HepG2 (cell line): ENCODE measurements around the gene PLXNA3. TPM values are rescaled to one million over a fixed set of nuclear protein-coding genes. Genes with fewer than 3 reads are reported as not detected.

Experiments used
- CBFB ChIP-seq: sonication (generic); formaldehyde crosslinking; IDR thresholded peaks from 2 replicates; pipeline ENCODE4 v1.4.0; 2020; ENCODE audit warnings: missing genetic modification reagents
- HNRNPL ChIP-seq: fragments of 200-400 bp; formaldehyde crosslinking; IDR thresholded peaks from 2 replicates; pipeline ENCODE4 v1.6.1; 2017; ENCODE audit warnings: mild to moderate bottlenecking, low read depth, low read length
- HOXD1 ChIP-seq: sonication (generic); formaldehyde crosslinking; IDR thresholded peaks from 2 replicates; pipeline ENCODE4 v1.5.0; 2020; ENCODE audit warnings: missing genetic modification reagents
- LCORL ChIP-seq, 2 experiments: fragments of 450-650 bp in 1 of 2; sonication (generic) in 1 of 2; formaldehyde crosslinking in 1 of 2; IDR thresholded peaks; 2 replicates each; pipeline versions ENCODE4 v1.5.0 to v1.6.1; 2017 to 2020; ENCODE audit warnings: antibody characterized with exemption in 1 of 2, missing genetic modification reagents in 1 of 2
- MAFK ChIP-seq, 2 experiments: IDR thresholded peaks in 1 of 2; conservative IDR thresholded peaks in 1 of 2; 2 replicates each; pipeline ENCODE4 v1.6.1; 2011; ENCODE audit warnings: improper control_type of control experiment in 2 of 2, low read length in 2 of 2
- NBN ChIP-seq: fragments of 450-650 bp; conservative IDR thresholded peaks from 2 replicates; pipeline ENCODE4 v1.6.1; 2017
- SAP130 ChIP-seq: IDR thresholded peaks from 2 replicates; pipeline ENCODE4 v1.6.1; 2016; ENCODE audit warnings: low read depth
- SIN3B ChIP-seq: fragments of 150-350 bp; IDR thresholded peaks from 2 replicates; pipeline ENCODE4 v1.6.1; 2014; ENCODE audit warnings: low read length
- SP140L ChIP-seq: sonication (generic); formaldehyde crosslinking; IDR thresholded peaks from 2 replicates; pipeline ENCODE4 v1.4.0; 2020; ENCODE audit warnings: missing genetic modification reagents, borderline replicate concordance
- SP5 ChIP-seq: IDR thresholded peaks from 2 replicates; pipeline ENCODE4 v1.6.1; 2016; ENCODE audit warnings: low read depth, borderline replicate concordance
- TBP ChIP-seq: sonication (generic); formaldehyde crosslinking; IDR thresholded peaks from 2 replicates; pipeline ENCODE4 v1.5.0; 2020; ENCODE audit warnings: missing genetic modification reagents
- TEAD3 ChIP-seq: optimal IDR thresholded peaks from 2 replicates; pipeline ENCODE3; 2016; ENCODE audit warnings: borderline replicate concordance
- ZBTB21 ChIP-seq: sonication (generic); formaldehyde crosslinking; IDR thresholded peaks from 2 replicates; pipeline ENCODE4 v1.4.0; 2020; ENCODE audit warnings: missing genetic modification reagents
- ZBTB7A ChIP-seq: sonication (generic); formaldehyde crosslinking; IDR thresholded peaks from 2 replicates; pipeline ENCODE4 v1.8.0; 2022; ENCODE audit warnings: mild to moderate bottlenecking, missing genetic modification reagents
- ZC3H13 ChIP-seq: sonication (generic); formaldehyde crosslinking; IDR thresholded peaks from 2 replicates; pipeline ENCODE4 v1.8.1; 2023; ENCODE audit warnings: mild to moderate bottlenecking, missing genetic modification reagents, moderate library complexity
- ZEB1 ChIP-seq: IDR thresholded peaks from 2 replicates; pipeline ENCODE4 v1.6.1; 2012; ENCODE audit warnings: mild to moderate bottlenecking, low read depth, inconsistent platforms; ENCODE audit not compliant: insufficient replicate concordance
- ZFP36L1 ChIP-seq: sonication (generic); formaldehyde crosslinking; IDR thresholded peaks from 2 replicates; pipeline ENCODE4 v1.8.0; 2022; ENCODE audit warnings: mild to moderate bottlenecking, missing genetic modification reagents, moderate library complexity
- ZNF367 ChIP-seq: sonication (generic); formaldehyde crosslinking; IDR thresholded peaks from 2 replicates; pipeline ENCODE4 v1.4.0; 2020; ENCODE audit warnings: missing genetic modification reagents, borderline replicate concordance
- ZNF468 ChIP-seq: sonication (generic); formaldehyde crosslinking; IDR thresholded peaks from 2 replicates; pipeline ENCODE4 v1.8.0; 2022; ENCODE audit warnings: mild to moderate bottlenecking, moderate library complexity, missing genetic modification reagents
- ZNF501 ChIP-seq: sonication (generic); formaldehyde crosslinking; IDR thresholded peaks from 2 replicates; pipeline ENCODE4 v1.5.1; 2020; ENCODE audit warnings: mild to moderate bottlenecking, moderate library complexity, missing genetic modification reagents
- ZNF570 ChIP-seq: sonication (generic); formaldehyde crosslinking; IDR thresholded peaks from 2 replicates; pipeline ENCODE4 v1.4.0; 2020; ENCODE audit warnings: mild to moderate bottlenecking, missing genetic modification reagents, borderline replicate concordance
- ZNF724P ChIP-seq: sonication (generic); formaldehyde crosslinking; IDR thresholded peaks from 2 replicates; pipeline ENCODE4 v1.8.0; 2022; ENCODE audit warnings: missing genetic modification reagents, borderline replicate concordance
- polyA plus RNA-seq, 8 experiments: library from polyadenylated mRNA; depleted of rRNA in 3 of 8; stranded (reverse) in 7 of 8; unstranded in 1 of 8; fragments of >200 nt; fragmentation: Illumina TruSeq in 4 of 8; extraction: Trizol in 4 of 8; gene quantifications; 2 replicates each; pipeline versions ENCODE4 v1.2.1 to v1.2.3, GENCODE V29; 2011 to 2016; ENCODE audit warnings: low read depth in 4 of 8, missing spikeins in 1 of 8, mixed read lengths in 1 of 8; ENCODE audit not compliant: insufficient read depth in 1 of 8
- total RNA-seq, 5 experiments: library from RNA; depleted of rRNA; stranded (reverse); fragments of >200 nt; fragmentation: Illumina TruSeq; extraction: Trizol; gene quantifications; 2 replicates each; pipeline ENCODE4 v1.2.3, GENCODE V29; 2016; ENCODE audit warnings: low read depth in 1 of 5
- TF ChIP-seq, protein P1 (sequence below): sonication (generic); formaldehyde crosslinking; IDR thresholded peaks from 2 replicates; pipeline ENCODE4 v1.4.0; 2020; ENCODE audit warnings: missing genetic modification reagents
- TF ChIP-seq, protein P2 (sequence below): sonication (generic); formaldehyde crosslinking; IDR thresholded peaks from 2 replicates; pipeline ENCODE4 v1.9.0; 2022; ENCODE audit warnings: low read depth, missing genetic modification reagents

PLXNA3 gene
- total and polyA plus RNA-seq, 2 of the 13 experiments (the other 11 are each of a cell fraction or from before 2014, with no cell fraction given) = 5.8 to 20.6 TPM

DNA sequence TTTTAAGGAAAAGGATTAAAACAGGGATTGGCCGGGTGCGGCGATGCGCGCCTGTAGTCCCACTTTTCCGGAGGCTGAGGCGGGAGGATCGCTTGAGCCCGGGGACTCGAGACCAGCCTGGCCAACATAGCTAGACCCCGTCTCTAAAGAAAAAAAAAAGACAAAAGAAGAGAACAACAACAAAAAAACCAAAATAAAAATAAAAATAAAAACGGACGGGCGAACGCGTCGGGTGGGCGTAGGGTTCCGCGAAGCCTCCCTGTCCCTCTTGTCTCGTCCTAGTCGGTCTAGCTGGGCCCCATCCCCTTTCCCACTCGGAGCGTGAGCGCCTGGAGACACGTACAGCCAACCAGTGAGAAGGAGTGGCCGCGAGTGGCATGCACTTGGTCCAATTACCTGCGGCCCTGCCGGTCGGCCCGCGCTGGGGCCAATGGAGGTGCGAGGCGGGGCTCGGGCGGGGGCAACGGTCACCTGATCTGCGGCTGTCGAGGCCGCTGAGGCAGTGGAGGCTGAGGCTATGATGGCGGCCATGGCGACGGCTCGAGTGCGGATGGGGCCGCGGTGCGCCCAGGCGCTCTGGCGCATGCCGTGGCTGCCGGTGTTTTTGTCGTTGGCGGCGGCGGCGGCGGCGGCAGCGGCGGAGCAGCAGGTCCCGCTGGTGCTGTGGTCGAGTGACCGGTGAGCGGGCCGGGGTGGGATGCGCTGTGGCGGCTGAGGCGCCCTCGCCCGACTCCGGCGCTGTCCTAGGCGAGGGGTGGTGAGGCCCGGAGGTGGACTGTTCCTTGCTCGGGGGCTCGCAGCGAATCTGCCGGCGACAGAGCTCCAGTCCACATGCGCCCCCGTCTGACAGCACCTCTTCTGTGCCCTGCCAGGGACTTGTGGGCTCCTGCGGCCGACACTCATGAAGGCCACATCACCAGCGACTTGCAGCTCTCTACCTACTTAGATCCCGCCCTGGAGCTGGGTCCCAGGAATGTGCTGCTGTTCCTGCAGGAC is 29.6 kb upstream of the PLXNA3 start, which contains the start of gene ATP6AP1 (continued):
- TF ChIP-seq, protein P1, sequence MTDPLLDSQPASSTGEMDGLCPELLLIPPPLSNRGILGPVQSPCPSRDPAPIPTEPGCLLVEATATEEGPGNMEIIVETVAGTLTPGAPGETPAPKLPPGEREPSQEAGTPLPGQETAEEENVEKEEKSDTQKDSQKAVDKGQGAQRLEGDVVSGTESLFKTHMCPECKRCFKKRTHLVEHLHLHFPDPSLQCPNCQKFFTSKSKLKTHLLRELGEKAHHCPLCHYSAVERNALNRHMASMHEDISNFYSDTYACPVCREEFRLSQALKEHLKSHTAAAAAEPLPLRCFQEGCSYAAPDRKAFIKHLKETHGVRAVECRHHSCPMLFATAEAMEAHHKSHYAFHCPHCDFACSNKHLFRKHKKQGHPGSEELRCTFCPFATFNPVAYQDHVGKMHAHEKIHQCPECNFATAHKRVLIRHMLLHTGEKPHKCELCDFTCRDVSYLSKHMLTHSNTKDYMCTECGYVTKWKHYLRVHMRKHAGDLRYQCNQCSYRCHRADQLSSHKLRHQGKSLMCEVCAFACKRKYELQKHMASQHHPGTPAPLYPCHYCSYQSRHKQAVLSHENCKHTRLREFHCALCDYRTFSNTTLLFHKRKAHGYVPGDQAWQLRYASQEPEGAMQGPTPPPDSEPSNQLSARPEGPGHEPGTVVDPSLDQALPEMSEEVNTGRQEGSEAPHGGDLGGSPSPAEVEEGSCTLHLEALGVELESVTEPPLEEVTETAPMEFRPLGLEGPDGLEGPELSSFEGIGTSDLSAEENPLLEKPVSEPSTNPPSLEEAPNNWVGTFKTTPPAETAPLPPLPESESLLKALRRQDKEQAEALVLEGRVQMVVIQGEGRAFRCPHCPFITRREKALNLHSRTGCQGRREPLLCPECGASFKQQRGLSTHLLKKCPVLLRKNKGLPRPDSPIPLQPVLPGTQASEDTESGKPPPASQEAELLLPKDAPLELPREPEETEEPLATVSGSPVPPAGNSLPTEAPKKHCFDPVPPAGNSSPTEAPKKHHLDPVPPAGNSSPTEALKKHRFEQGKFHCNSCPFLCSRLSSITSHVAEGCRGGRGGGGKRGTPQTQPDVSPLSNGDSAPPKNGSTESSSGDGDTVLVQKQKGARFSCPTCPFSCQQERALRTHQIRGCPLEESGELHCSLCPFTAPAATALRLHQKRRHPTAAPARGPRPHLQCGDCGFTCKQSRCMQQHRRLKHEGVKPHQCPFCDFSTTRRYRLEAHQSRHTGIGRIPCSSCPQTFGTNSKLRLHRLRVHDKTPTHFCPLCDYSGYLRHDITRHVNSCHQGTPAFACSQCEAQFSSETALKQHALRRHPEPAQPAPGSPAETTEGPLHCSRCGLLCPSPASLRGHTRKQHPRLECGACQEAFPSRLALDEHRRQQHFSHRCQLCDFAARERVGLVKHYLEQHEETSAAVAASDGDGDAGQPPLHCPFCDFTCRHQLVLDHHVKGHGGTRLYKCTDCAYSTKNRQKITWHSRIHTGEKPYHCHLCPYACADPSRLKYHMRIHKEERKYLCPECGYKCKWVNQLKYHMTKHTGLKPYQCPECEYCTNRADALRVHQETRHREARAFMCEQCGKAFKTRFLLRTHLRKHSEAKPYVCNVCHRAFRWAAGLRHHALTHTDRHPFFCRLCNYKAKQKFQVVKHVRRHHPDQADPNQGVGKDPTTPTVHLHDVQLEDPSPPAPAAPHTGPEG (CRISPR knock-in tag) = 0 out of 2 replicates have a peak, but pooled peaks have one; percentile 43
- TF ChIP-seq ZC3H13 (CRISPR knock-in tag) (peak; percentile 87; the same call in 1 of the 2 replicates), ZFP36L1 (CRISPR knock-in tag) (no peak), ZEB1 (no peak), MAFK (conservative IDR thresholded peaks at IDR 0.05 in 1 of 2, IDR thresholded peaks at IDR 0.05 in 1 of 2; ENCODE audit: low read length in 2 of 2) (no peak), ZNF367 (no peak), ZNF501 (CRISPR knock-in tag) (peak; percentile 16; the same call in 1 of the 2 replicates), TBP (no peak), ZBTB7A (CRISPR knock-in tag) (0 out of 2 replicates have a peak, but pooled peaks have one; percentile 54), ZBTB21 (CRISPR knock-in tag) (no peak), ZNF570 (no peak), CBFB (no peak), SAP130 (CRISPR knock-in tag) (peak; percentile 85), SP5 (CRISPR knock-in tag) (no peak), ZNF724P (CRISPR knock-in tag) (peak; percentile 65; the same call in 1 of the 2 replicates), ZNF468 (CRISPR knock-in tag) (no peak), SP140L (CRISPR knock-in tag) (no peak), TEAD3 (CRISPR knock-in tag) (no peak), HNRNPL (no peak), SIN3B (no peak), NBN (no peak), LCORL (IDR thresholded peaks at IDR 0.05) (no peak), LCORL (CRISPR knock-in tag; IDR thresholded peaks at IDR 0.05) (no peak), HOXD1 (no peak)
- TF ChIP-seq, protein P2, sequence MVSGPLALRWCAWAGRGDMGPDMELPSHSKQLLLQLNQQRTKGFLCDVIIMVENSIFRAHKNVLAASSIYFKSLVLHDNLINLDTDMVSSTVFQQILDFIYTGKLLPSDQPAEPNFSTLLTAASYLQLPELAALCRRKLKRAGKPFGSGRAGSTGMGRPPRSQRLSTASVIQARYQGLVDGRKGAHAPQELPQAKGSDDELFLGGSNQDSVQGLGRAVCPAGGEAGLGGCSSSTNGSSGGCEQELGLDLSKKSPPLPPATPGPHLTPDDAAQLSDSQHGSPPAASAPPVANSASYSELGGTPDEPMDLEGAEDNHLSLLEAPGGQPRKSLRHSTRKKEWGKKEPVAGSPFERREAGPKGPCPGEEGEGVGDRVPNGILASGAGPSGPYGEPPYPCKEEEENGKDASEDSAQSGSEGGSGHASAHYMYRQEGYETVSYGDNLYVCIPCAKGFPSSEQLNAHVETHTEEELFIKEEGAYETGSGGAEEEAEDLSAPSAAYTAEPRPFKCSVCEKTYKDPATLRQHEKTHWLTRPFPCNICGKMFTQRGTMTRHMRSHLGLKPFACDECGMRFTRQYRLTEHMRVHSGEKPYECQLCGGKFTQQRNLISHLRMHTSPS = no peak
